GM23338 (cell line): ENCODE measurements around the gene DPH5.

ENCODE experiments used
- CREB1 ChIP-seq: fragments of 250-450 bp; sonication (Bioruptor Pico); IDR thresholded peaks from 2 replicates; pipeline ENCODE4 v1.5.0; 2020; ENCODE audit warnings: low read depth, mild to moderate bottlenecking, moderate library complexity
- CTCF ChIP-seq, 2 experiments: fragments of 200-600 bp in 1 of 2; sonication (generic) in 1 of 2; conservative IDR thresholded peaks; 2 replicates each; pipeline versions ENCODE4 v1.5.1 to v1.6.1; 2016 to 2017; ENCODE audit warnings: antibody characterized with exemption in 2 of 2, low read depth in 2 of 2, mild to moderate bottlenecking in 2 of 2, moderate library complexity in 1 of 2
- EZH2 ChIP-seq: fragments of 200-600 bp; sonication (generic); IDR thresholded peaks from one replicate; pipeline ENCODE4 v1.8.0; 2017; ENCODE audit warnings: antibody characterized with exemption, mild to moderate bottlenecking, low read depth; ENCODE audit not compliant: unreplicated experiment
- EZH2phosphoT487 ChIP-seq: fragments of 200-600 bp; sonication (generic); IDR thresholded peaks from one replicate; pipeline ENCODE4 v1.8.1; 2018; ENCODE audit warnings: antibody characterized with exemption; ENCODE audit not compliant: unreplicated experiment
- POLR2AphosphoS5 ChIP-seq: IDR thresholded peaks from 2 replicates; pipeline ENCODE4 v1.6.1; 2016; ENCODE audit warnings: antibody characterized with exemption, low read depth
- REST ChIP-seq: IDR thresholded peaks from one replicate; pipeline ENCODE4 v1.6.1; 2018; ENCODE audit warnings: antibody characterized with exemption; ENCODE audit not compliant: unreplicated experiment
- STAT1 ChIP-seq: IDR thresholded peaks from one replicate; pipeline ENCODE4 v1.6.1; 2016; ENCODE audit warnings: antibody characterized with exemption; ENCODE audit not compliant: unreplicated experiment
- ZNF114 ChIP-seq: fragments of 250-450 bp; sonication (Bioruptor Pico); IDR thresholded peaks from 2 replicates; pipeline ENCODE4 v1.5.0; 2020; ENCODE audit warnings: mild to moderate bottlenecking, moderate library complexity
- ZNF462 ChIP-seq: fragments of 250-450 bp; sonication (Bioruptor Pico); IDR thresholded peaks from 2 replicates; pipeline ENCODE4 v1.5.0; 2020; ENCODE audit warnings: mild to moderate bottlenecking, moderate library complexity

GRCh38 chr1:100989306-100990077, 36.1 kb downstream of the DPH5 start:
- TF ChIP-seq CTCF (conservative IDR thresholded peaks at IDR 0.05; ENCODE audit: low read depth in 2 of 2), result no peak
- TF ChIP-seq CREB1 (CRISPR knock-in tag), result no peak
- TF ChIP-seq REST, result no peak
- no peak for TF ChIP-seq EZH2
- TF ChIP-seq POLR2AphosphoS5, result no peak
- no peak for TF ChIP-seq EZH2phosphoT487
- no peak for TF ChIP-seq ZNF114 (CRISPR knock-in tag)
- no peak for TF ChIP-seq ZNF462 (CRISPR knock-in tag)
- no peak for TF ChIP-seq STAT1
